ENCODE measurements around the gene NDUFS1. TPM values are rescaled to one million over a fixed set of nuclear protein-coding genes. Genes with fewer than 3 reads are reported as not detected.

The NDUFS1 gene
- total and polyA plus RNA-seq, 5 experiments from 2014 or later, result 34.3 to 69.9 (median 45.9) TPM

- POLR2A ChIA-PET, result interaction anchor here (1.2 kb wide), 1 partner anchor 15 kb away, joined by 4 read pairs; the partner anchor contains the start of gene INO80D
- DNase-seq (no peak), ATAC-seq (no peak)
- peak overlapping the region in 5 of 10 donors; percentile 1 to 81 (median 55) for H3K27ac Mint-ChIP-seq
- no peaks in the 10 kb centered on the region for H3K27me3 Mint-ChIP-seq
- peak overlapping the region in 1 of 10 donors; percentile 24 for H3K4me3 Mint-ChIP-seq
- peaks cover 19 to 53% (median 47%) of the 10 kb centered on the region in 4 donors for H3K4me1 Mint-ChIP-seq
- peaks cover 2 to 26% (median 4%) of the 10 kb centered on the region in 3 donors for H3K36me3 Mint-ChIP-seq
- H3K9me3 Mint-ChIP-seq, result peaks cover 0 to 7% (median 0%) of the 10 kb centered on the region in 9 donors
These were observed 87.4 kb downstream of the NDUFS1 start for GRCh38 chr2:206071807-206072206.

GRCh38 chr2:206069417-206069816, 89.8 kb downstream of the NDUFS1 start:
- Mint-ChIP-seq H3K27ac (peak overlapping the region in 3 of 10 donors; percentile 12 to 16 (median 15)), H3K36me3 (peaks cover 2 to 19% (median 4%) of the 10 kb centered on the region in 3 donors), H3K9me3 (peaks cover 0 to 7% (median 0%) of the 10 kb centered on the region in 9 donors), H3K4me3 (no peak overlapping the region), H3K4me1 (peaks cover 23 to 64% (median 53%) of the 10 kb centered on the region in 4 donors), H3K27me3 (no peaks in the 10 kb centered on the region)
- POLR2A ChIA-PET, result no interaction called here
- ATAC-seq (no peak), DNase-seq (no peak)

GRCh38 chr2:206068207-206068606, 91.0 kb downstream of the NDUFS1 start:
- DNase-seq (no peak), ATAC-seq (no peak)
- Mint-ChIP-seq H3K36me3 (peaks cover 4 to 23% (median 6%) of the 10 kb centered on the region in 3 donors), H3K9me3 (peaks cover 0 to 7% (median 0%) of the 10 kb centered on the region in 9 donors), H3K4me3 (no peak overlapping the region), H3K27ac (peak overlapping the region in 4 of 10 donors; percentile 2 to 28 (median 19)), H3K27me3 (no peaks in the 10 kb centered on the region), H3K4me1 (peaks cover 23 to 64% (median 54%) of the 10 kb centered on the region in 4 donors)
- POLR2A ChIA-PET, result no interaction called here

Other genes starting within 250 kb of the NDUFS1 start
- 10 to 100 TPM; 35.6 to 38.7 TPM for gene INO80D, start 73.3 kb downstream of the NDUFS1 start, total RNA-seq
- 10 to 100 TPM in 2 of 3 donors, 1 to 10 TPM in 1; 9.4 to 13.1 (median 11.6) TPM for gene INO80D, start 73.3 kb downstream of the NDUFS1 start, polyA plus RNA-seq
- 1,000 to 10,000 TPM; 1,094 to 1,110 TPM for gene EEF1B2, start 451 bp upstream of the NDUFS1 start, total RNA-seq
- gene EEF1B2, start 451 bp upstream of the NDUFS1 start, polyA plus RNA-seq, result 1,000 to 10,000 TPM; 1,324 to 1,693 (median 1,438) TPM
- 10 to 100 TPM; 15.4 to 15.8 TPM for gene ZDBF2, start 115.2 kb upstream of the NDUFS1 start, total RNA-seq
- 1 to 10 TPM; 2.7 to 5.2 (median 3.3) TPM for gene ZDBF2, start 115.2 kb upstream of the NDUFS1 start, polyA plus RNA-seq